ELR (cell line): ENCODE data around the gene PLA2G10.
A peak's percentile ranks its signal among the peaks of the same experiment; 100 is the strongest.
"Not testable (repeated sequence)": the region's sequence is repeated elsewhere in the genome, so short reads cannot be mapped to it uniquely, and the experiment has no call there.

ENCODE experiments used
- DNase-seq: peaks from one replicate; pipeline ENCODE4 v3.0.0-alpha.2; 2015; ENCODE audit warnings: low read depth

PLA2G10 gene, protein sequence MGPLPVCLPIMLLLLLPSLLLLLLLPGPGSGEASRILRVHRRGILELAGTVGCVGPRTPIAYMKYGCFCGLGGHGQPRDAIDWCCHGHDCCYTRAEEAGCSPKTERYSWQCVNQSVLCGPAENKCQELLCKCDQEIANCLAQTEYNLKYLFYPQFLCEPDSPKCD

DNA sequence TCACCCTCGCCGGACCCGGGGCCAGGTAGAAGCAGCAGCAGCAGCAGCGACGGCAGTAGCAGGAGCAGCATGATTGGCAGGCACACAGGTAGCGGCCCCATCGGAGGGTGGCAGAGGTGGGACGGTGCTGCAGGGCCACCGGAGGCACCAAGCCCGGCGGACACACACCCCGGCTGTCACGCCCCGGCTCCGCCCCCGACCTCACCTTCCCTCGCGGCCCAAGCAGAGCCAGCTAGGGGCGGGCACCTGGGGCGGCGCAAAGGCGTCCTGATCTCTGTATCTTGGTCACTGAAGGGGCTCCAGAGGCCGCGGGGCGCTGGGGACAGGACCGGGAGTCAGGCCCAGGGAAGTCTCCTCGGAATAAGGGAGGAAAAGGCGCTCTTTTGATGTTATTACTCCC lies at the start of gene PLA2G10:
TSS of gene PLA2G10 (minus strand) at position 180 of the 400 bp plus-strand sequence. CDS start at position 101, 79 bp downstream.
- not testable (repeated sequence) for DNase-seq

DNA sequence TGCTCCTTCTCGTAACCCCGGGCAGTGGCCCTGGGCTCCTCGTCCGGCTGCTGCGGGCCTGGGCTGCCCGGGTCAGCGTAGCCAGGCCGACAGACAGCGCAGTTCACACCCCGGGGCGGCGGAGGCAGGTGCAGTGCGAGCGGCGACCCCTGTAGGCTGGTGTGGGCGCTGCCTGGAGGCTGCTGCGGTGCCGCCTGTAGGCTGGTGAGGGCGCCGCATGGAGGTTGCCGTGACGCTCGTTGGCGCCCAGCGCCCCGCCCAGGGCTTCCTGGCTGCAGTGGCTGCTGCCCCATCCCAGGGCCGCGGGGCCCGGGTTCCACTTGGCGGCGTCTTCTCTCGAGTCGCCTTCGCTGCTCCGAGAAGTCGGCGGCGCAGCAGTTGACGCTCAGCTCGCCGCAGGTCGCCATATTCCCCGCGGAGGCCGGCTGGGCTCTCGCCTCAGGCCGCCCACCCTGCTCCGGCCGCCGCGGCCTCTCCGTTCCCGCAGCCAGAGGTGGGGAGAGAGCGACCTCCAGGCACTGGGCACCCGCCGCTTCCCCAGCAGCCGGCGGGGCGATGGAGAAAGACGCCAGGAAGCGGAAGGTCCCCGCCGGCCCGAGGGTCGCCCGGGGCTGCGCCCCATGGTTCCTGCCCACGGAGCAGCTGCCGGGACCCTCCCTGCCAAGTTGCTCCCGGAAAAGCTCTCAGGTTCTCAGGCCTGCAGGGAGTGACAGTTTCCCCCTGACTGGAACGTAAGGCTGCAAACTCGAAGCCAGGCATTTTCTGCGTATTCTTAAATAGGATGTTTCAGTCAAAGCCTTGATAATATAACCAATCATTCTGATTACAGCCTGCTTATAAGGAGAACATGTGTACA lies 48.4 kb upstream of the PLA2G10 start, which contains the start of gene NPIPA2:
TSS of gene NPIPA2 (plus strand) at position 261 of the 856 bp plus-strand sequence. CDS start 5,533 bp downstream, outside the sequence.
- not testable (repeated sequence) for DNase-seq

DNA sequence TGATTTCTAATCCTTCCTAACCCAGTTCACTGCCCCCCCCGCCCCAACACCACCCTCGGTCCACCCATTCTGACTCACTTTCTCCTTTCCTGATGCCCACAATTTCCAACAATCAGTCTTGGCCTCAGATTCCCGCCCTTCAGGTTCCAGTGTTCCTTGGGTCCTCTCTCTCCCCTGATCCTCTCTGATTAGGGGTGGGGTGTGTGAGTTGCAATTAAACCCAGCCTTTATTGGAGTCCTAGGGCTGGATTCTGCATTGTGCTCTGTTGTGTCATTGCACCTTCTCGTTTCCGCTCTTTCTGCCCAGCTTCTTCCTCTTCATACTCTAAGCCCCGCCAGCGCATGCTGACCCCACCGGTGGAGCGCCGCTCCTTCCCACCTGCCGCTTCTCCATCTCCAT lies 47.7 kb upstream of the PLA2G10 start:
- DNase-seq, result not testable (repeated sequence)

DNA sequence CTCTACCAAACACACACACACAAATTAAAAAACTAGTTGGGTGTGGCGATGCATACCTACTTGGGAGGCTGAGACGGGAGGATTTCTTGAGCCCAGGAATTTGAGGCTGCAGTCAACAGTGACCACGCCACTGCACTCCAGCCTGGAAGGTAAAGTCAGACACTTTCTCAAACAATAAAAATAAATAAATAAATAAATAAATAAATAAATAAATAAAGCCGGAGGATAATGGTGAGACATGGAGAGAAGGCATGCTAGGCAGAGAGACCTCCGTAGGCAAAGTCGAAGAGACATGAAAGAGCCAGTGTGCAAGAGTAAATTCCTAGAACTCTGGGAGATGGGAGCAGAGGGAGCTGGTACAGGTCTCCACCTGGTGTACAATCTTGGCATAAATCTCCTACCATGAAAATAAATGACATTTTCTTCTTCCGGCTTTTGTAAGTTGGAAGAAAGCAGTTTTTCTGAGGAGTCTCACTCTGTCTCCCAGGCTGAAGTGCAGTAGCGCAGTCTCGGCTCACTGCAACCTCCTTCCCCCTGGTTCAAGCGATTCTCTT lies 46.8 kb upstream of the PLA2G10 start:
- DNase-seq, result not testable (repeated sequence)

DNA sequence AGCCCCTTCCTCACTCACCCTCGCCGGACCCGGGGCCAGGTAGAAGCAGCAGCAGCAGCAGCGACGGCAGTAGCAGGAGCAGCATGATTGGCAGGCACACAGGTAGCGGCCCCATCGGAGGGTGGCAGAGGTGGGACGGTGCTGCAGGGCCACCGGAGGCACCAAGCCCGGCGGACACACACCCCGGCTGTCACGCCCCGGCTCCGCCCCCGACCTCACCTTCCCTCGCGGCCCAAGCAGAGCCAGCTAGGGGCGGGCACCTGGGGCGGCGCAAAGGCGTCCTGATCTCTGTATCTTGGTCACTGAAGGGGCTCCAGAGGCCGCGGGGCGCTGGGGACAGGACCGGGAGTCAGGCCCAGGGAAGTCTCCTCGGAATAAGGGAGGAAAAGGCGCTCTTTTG lies 39.1 kb upstream of the PLA2G10 start:
- not testable (repeated sequence) for DNase-seq

DNA sequence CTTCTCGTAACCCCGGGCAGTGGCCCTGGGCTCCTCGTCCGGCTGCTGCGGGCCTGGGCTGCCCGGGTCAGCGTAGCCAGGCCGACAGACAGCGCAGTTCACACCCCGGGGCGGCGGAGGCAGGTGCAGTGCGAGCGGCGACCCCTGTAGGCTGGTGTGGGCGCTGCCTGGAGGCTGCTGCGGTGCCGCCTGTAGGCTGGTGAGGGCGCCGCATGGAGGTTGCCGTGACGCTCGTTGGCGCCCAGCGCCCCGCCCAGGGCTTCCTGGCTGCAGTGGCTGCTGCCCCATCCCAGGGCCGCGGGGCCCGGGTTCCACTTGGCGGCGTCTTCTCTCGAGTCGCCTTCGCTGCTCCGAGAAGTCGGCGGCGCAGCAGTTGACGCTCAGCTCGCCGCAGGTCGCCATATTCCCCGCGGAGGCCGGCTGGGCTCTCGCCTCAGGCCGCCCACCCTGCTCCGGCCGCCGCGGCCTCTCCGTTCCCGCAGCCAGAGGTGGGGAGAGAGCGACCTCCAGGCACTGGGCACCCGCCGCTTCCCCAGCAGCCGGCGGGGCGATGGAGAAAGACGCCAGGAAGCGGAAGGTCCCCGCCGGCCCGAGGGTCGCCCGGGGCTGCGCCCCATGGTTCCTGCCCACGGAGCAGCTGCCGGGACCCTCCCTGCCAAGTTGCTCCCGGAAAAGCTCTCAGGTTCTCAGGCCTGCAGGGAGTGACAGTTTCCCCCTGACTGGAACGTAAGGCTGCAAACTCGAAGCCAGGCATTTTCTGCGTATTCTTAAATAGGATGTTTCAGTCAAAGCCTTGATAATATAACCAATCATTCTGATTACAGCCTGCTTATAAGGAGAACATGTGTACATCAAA lies 9.3 kb upstream of the PLA2G10 start, which contains the start of gene NPIPA3:
TSS of gene NPIPA3 (plus strand) at position 256 of the 856 bp plus-strand sequence. CDS start 5,533 bp downstream, outside the sequence.
- DNase-seq, result not testable (repeated sequence)

DNA sequence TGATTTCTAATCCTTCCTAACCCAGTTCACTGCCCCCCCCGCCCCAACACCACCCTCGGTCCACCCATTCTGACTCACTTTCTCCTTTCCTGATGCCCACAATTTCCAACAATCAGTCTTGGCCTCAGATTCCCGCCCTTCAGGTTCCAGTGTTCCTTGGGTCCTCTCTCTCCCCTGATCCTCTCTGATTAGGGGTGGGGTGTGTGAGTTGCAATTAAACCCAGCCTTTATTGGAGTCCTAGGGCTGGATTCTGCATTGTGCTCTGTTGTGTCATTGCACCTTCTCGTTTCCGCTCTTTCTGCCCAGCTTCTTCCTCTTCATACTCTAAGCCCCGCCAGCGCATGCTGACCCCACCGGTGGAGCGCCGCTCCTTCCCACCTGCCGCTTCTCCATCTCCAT lies 8.6 kb upstream of the PLA2G10 start:
- not testable (repeated sequence) for DNase-seq

DNA sequence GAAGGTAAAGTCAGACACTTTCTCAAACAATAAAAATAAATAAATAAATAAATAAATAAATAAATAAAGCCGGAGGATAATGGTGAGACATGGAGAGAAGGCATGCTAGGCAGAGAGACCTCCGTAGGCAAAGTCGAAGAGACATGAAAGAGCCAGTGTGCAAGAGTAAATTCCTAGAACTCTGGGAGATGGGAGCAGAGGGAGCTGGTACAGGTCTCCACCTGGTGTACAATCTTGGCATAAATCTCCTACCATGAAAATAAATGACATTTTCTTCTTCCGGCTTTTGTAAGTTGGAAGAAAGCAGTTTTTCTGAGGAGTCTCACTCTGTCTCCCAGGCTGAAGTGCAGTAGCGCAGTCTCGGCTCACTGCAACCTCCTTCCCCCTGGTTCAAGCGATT lies 7.8 kb upstream of the PLA2G10 start:
- DNase-seq, result not testable (repeated sequence)

DNA sequence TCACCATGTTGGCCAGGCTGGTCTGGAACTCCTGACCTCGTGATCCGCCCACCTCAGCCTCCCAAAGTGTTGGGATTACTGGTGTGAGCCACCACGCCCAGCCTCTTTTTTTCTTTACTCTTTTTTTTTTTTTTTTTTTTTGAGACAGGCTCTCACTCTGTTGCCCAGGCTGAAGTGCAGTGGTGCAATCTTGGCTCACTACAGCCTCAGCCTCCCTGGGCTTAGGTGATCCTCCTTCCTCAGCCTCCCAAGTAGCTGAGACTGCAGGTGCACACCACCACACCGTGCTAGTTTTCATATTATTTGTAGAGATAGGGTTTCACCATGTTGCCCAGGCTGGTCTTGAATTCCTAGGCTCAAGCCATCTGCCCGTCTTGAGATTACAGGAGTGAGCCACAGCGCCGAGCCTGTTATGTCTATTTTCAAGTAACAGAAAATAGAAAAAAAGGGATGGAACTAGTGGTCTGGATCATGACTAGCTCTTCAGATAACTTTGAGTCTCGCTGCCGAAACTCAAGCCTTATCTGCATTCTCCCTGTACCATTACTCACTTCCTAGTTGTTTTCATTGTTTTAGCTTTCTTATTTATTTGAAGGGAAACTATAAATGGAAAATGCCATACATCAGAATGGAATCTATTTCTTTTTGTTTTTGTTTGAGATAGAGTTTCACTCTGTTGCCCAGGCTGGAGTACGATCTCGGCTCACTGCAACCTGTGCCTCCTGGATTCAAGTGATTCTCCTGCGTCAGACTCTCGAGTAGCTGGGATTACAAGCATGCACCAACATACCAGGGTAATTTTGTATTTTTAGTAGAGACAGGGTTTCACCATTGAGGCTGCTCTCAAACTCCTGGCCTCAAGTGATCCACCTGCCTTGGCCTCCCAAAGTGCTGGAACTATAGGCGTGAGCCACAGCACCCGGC lies 8.0 kb downstream of the PLA2G10 start:
- DNase-seq, result not testable (repeated sequence)

DNA sequence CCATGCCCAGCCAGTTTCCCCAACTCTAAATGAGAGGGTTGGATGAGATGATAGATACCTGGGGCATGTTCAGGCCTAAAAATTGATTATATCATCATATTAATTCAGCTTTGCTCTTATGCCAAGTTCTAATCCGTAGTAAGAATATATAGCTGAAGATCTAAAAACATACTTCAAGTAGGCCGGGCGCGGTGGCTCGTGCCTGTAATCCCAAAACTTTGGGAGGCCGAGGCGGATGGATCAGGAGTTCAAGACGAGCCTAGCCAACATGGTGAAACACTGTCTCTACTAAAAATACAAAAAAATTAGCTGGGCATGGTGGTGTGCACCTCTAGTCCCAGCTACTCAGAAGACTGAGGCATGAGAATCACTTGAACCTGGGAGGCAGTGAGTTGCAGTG lies 12.0 kb downstream of the PLA2G10 start:
- no peak for DNase-seq

DNA sequence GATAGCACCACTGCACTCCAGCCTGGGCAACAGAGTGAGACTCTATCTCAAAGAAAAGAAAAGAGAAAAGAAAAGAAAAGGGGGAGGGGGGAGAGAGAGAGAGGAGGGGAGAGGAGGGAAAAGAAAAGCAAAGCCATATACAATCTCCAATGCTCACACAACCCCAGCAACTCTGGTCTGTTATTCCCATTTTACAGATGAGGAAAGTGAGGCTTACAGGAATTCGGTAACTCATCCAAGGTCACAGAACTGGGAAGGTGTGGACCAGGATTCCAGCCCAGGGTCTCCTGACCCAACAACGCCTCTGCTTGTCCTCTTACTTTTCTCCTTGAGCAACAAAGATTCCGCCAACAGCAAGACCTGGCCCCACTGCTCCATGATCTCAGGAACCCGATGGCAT lies 13.0 kb downstream of the PLA2G10 start:
- no peak for DNase-seq

DNA sequence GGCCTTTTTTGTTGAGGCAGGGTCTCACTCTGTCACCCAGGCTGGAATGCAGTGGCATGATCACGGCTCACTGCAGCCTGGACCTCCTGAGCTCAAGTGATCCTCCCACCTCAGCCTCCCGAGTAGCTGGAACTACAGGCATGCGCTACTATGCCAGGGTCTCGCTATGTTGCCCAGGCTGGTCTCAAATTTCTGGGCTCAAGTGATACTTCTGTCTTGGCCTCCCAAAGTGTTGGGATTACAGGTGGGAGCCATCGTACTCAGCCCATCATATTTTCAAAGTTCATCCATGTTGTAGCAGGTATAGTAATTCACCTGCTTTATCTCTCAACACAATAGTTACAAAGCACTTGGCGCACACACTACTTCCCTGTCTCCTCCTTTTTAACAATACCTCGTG lies 13.7 kb downstream of the PLA2G10 start:
- DNase-seq, result not testable (repeated sequence)

DNA sequence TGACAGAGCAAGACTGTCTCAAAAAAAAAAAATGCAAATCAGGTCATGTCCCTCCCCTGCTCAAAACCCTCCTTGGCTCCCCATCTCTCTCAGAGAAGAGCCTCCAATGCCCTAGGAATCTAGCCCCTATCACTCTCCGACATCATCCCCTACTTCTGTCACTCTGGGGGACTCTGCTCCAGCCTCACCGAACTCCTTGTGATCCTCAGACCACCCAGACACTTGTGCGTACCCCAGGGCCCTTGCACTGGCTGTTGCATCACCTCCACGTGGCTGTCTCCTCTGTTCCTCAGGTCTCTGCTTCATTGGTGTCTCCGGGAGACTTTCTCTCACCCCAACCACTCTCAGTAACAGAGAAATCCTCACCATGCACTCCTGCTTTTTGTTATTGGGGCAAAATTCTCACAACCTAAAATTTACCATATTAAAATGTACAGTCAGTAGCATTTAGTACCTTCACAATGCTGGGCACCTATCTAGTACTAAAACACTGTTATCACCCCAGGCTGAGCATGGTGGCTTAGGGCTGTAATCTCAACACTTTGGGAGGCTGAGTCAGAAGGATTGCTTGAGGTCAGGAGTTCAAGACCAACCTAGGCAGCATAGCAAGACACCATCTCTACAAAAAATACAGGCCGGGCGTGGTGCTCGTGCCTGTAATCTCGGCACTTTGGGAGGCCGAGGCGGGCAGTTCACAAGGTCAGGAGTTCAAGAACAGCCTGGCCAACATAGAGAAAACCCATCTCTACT lies 15.2 kb downstream of the PLA2G10 start:
- DNase-seq, result no peak

DNA sequence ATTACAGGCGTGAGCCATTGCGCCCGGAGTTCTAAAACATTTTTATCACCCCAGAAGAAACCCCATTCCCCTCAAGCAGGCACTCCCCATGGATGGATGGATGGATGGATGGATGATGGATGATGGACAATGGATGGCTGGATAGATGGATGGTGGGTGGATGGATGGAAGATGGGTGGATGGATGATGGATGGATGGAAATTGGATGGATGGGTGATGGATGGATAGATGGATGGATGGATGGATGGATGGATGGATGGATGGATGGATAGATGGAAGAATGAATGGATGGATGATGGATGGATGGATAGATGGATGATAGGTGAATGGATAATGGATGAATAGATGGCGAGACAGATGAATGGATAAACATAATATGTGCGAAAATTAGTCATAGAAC lies 16.5 kb downstream of the PLA2G10 start:
- DNase-seq, result no peak

DNA sequence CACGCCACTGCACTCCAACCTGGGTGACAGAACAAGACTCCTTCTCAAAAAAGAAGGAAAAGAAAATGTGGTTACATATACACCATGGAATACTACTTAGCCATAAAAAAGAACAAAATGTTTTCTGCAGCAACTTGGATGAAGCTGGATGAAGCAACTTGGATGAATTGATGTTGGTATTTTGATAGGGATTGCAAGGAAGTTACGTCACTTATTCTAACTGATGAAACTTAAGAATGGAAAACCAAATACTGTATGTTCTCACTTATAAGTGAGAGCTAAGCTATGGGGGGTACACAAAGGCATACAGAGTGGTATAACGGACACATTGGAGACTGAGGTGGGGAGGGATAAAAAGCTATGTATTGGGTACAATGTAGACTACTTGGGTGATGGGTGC lies 17.5 kb downstream of the PLA2G10 start:
- DNase-seq, result no peak

DNA sequence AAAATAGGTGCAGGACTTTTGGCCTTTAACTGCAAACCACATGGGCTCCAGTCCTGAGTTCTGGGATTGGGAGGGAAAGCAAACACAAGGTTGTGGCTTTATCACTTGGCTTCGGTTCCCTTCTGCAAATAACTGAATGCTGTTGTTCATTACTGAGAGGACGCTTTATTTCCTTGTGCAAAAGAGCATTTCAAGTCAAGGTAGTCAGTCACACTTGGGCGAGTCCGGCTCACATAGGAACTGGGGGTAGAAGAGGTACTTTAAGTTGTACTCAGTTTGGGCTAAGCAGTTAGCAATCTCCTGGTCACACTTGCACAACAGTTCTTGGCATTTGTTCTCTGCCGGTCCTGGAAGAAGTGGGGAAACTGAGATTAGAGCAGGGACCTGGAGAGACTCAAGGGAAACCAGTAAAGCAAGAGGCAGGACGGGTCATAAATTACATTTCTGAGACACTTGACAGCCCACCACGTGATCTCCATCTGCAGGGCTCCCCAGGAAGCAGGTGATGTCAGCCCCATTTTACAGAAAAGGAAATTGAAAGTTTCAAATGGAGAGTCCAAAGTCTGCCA lies 21.6 kb downstream of the PLA2G10 start:
- DNase-seq, result no peak

DNA sequence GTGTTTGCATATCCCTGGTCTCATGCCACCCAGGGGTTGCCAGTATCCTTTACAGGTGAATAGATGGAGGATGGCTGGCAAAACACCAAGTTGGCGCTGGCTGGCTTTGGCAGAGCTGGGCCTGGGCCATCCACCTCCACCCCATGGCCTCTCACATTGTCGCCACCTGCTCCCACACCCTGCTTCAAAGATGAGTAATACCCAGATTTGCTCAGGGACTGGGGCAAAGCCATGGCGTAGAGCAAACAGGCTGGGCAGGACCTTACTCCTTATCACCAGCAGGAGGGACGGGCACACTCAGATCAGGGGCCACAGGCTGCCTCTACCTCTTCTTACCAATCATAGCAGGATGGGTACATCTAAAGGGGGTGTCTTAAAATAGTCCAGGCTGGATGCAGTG lies 24.3 kb downstream of the PLA2G10 start:
- peak; percentile 7 for DNase-seq

DNA sequence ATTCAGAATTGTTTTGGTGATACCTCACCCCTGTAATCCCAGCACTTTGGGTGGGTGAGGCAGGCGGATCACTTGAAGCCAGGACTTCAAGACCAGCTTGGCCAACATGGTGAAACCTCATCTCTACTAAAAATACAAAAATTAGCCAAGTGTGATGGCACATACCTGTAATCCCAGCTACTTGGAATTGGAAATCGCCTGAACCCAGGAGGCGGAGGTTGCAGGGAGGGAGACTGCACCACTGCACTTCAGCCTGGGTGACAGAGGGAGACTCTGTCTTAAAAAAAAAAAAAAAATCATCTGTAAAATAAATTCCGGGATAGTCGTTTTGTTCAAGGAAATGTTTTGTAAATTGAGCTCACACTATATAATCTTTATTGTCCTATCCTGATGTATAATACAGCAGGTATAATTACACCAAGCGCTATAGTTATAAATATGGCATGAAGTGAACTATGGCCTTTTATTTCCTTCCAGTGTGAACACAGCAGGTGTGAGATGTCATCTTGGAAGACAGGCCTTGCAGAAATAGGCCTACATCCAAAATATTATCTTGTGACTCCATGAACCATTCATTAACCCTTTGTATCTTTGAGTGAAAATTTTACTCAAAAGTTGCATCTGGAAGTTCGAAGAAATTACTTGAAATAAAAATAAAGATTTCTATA lies 25.4 kb downstream of the PLA2G10 start:
- DNase-seq, result no peak
